Memory B cell (primary cell): ENCODE data around the gene CLNK.
A peak's percentile ranks its signal among the peaks of the same experiment; 100 is the strongest.

ENCODE experiments used
- ATAC-seq: fragments of 150-1000 bp; cut with Tn5 transposase; 2 replicates; pipeline ENCODE4 v1.10.0; 2021; ENCODE audit warnings: low read depth, mild to moderate bottlenecking, moderate library complexity
- DNase-seq, 2 donors: peaks; one replicate each; pipeline ENCODE4 v3.0.0; 2022; ENCODE audit warnings: low spot score in 2 of 2
- H3K27ac Mint-ChIP-seq: one replicate; pipeline ENCODE4 v1.8.0; 2022; ENCODE audit warnings: mild to moderate bottlenecking, moderate library complexity, mixed read lengths
- H3K27me3 Mint-ChIP-seq: one replicate; pipeline ENCODE4 v1.8.0; 2022; ENCODE audit warnings: mixed read lengths
- H3K36me3 Mint-ChIP-seq: one replicate; pipeline ENCODE4 v1.8.0; 2022; ENCODE audit warnings: mild to moderate bottlenecking, mixed read lengths
- H3K4me1 Mint-ChIP-seq: one replicate; pipeline ENCODE4 v1.8.0; 2022; ENCODE audit warnings: mixed read lengths
- H3K4me3 Mint-ChIP-seq: one replicate; pipeline ENCODE4 v1.8.0; 2022; ENCODE audit warnings: mild to moderate bottlenecking, moderate library complexity, mixed read lengths
- H3K9me3 Mint-ChIP-seq: one replicate; pipeline ENCODE4 v1.8.0; 2022; ENCODE audit warnings: mixed read lengths

Gene CLNK

DNA sequence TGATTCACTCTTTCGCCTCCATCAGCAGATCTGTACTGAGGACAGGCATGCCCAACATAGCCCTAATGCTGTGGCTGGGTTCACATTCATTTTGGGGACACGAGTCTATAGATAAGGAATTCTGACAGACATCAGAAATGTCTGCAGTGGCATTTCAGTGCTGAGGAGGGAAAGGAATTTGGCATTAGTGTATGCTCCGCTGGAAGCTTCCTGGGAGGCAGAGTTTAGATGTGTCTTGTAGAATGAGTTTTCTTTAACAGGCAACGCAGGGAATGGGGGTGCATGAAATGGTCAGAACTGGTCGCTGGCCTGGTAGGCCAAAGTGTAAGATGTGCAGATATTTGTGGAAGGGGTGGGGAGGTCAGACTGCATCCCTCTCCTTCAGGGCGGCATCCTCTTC is 183.8 kb downstream of the CLNK start:
- ATAC-seq = no peak
- Mint-ChIP-seq H3K9me3 (peaks cover 2% of the 10 kb centered on the region), H3K4me1 (no peaks in the 10 kb centered on the region), H3K4me3 (no peak overlapping the region), H3K27ac (no peak overlapping the region), H3K36me3 (peaks cover 13% of the 10 kb centered on the region), H3K27me3 (peaks cover 2% of the 10 kb centered on the region)
- DNase-seq = no peak

DNA sequence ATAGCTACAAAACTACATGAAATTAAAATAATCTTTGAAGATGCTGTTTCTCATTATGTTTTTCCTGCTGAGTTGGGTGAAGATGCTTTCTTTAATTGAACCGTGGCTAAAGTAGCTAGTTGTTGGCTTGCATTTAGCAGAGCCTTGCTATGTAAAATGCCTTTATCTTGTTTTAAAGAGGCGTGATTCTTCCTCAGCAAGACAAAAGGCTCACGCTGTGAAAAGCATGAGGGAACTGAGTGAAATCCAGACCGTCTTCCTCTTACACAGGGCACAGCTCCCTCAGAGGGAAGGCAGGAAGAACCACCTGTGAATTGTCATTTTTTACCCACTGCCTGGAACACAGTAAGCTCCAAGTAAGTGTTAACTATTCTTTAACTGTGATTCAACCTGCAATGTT is 188.4 kb downstream of the CLNK start:
- Mint-ChIP-seq H3K27me3 (peaks cover 7% of the 10 kb centered on the region), H3K4me3 (no peak overlapping the region), H3K27ac (no peak overlapping the region), H3K36me3 (peaks cover 8% of the 10 kb centered on the region), H3K4me1 (no peaks in the 10 kb centered on the region), H3K9me3 (no peaks in the 10 kb centered on the region)
- ATAC-seq = no peak
- DNase-seq = no peak

DNA sequence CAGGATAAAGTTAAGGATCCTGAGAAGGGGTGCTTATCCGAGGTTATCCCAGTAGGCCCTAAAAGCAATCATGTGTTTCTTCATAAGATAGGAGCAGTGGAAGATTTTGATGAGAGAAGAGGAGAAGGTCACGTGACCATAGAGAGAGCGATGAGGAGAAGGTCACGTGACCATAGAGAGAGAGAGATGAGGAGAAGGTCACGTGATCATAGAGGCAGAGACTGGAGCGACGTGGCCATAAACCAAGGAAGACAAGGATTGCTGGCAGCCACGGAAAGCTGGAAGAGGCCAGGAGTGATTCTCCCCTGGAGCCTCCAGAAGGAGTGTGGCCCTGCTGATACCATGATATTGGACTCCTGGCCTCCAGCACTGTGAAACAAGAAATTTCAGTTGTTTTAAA is 188.9 kb downstream of the CLNK start:
- Mint-ChIP-seq H3K36me3 (peaks cover 4% of the 10 kb centered on the region), H3K27ac (no peak overlapping the region), H3K4me1 (no peaks in the 10 kb centered on the region), H3K9me3 (no peaks in the 10 kb centered on the region), H3K27me3 (peaks cover 7% of the 10 kb centered on the region), H3K4me3 (no peak overlapping the region)
- ATAC-seq (no peak), DNase-seq (no peak)

DNA sequence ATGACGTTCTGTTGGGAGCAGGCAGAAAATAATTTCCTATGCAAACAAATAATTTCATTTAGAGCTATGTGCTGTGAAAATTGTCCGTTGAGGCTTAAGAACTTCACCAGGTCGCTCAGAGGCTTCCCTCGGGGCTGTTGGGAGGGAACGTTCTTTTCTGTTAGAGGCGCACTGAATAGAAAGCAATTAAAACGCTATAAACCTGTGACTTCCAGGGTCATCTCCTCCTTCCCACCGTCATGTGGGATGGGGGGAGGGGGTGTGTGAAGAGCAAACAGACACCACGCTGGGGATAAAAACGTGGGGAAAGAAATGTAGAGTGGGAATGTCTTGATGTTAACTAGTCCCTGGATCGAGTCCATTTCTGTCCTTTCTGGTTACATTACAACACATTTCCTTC is 192.1 kb downstream of the CLNK start:
- H3K4me3 Mint-ChIP-seq = no peak overlapping the region
- H3K36me3 Mint-ChIP-seq = no peaks in the 10 kb centered on the region

GRCh38 chr4:10491401-10491800 is 193.2 kb downstream of the CLNK start:
- ATAC-seq (no peak), DNase-seq (no peak)
- H3K4me3 Mint-ChIP-seq = no peak overlapping the region
- no peak overlapping the region for H3K27ac Mint-ChIP-seq
- peaks cover 5% of the 10 kb centered on the region for H3K27me3 Mint-ChIP-seq
- no peaks in the 10 kb centered on the region for H3K9me3 Mint-ChIP-seq
- no peaks in the 10 kb centered on the region for H3K4me1 Mint-ChIP-seq
- no peaks in the 10 kb centered on the region for H3K36me3 Mint-ChIP-seq

More for the DNA sequence above, 192.1 kb downstream of the CLNK start:
- H3K9me3 Mint-ChIP-seq = no peaks in the 10 kb centered on the region
- no peak for ATAC-seq
- no peak overlapping the region for H3K27ac Mint-ChIP-seq
- no peaks in the 10 kb centered on the region for H3K4me1 Mint-ChIP-seq
- peaks cover 5% of the 10 kb centered on the region for H3K27me3 Mint-ChIP-seq
- DNase-seq = no peak

DNA sequence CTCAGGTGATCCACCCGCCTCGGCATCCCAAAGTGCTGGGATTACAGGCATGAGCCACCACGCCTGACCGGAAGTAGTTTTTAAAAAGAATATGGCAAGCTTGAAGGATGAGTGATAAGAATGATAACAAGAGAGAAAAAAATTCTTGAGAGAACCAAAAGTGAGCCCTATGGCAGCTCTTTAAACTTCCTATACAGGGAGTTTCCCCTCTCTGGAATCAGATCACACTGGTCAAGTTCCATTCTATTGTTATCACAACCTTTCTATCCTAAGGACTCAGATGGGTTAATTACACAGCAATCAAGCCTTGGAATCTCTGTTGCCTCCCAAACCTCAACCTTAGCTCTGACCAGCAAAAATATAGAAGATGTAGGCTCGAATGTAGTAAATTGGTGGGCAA is 193.6 kb downstream of the CLNK start:
- Mint-ChIP-seq H3K27ac (no peak overlapping the region), H3K4me3 (no peak overlapping the region), H3K27me3 (peaks cover 5% of the 10 kb centered on the region), H3K4me1 (no peaks in the 10 kb centered on the region), H3K36me3 (no peaks in the 10 kb centered on the region), H3K9me3 (no peaks in the 10 kb centered on the region)
- ATAC-seq (no peak), DNase-seq (no peak)

DNA sequence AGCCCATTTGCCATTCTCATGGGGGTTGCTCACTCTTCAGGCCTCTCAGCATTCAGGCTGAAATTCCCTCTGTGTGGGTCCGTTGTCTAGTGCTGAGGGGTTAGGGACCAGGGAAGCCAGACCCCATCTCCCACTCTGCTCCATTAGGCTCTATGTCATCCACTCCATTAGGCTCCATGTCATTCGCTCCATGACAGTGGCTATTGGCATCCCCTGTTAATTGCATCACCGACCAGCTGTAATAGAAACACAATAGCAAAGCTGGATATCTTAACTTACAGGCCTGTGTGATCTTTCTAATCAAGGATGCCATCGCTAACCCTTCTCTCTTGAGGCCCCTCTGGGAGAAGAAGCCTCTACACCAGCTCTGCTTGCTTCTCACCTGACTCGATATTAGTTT is 201.7 kb downstream of the CLNK start:
- H3K36me3 Mint-ChIP-seq = no peaks in the 10 kb centered on the region
- H3K4me3 Mint-ChIP-seq = no peak overlapping the region
- ATAC-seq = no peak
- no peaks in the 10 kb centered on the region for H3K9me3 Mint-ChIP-seq
- DNase-seq = no peak
- no peaks in the 10 kb centered on the region for H3K4me1 Mint-ChIP-seq
- H3K27me3 Mint-ChIP-seq = peaks cover 3% of the 10 kb centered on the region
- no peak overlapping the region for H3K27ac Mint-ChIP-seq

DNA sequence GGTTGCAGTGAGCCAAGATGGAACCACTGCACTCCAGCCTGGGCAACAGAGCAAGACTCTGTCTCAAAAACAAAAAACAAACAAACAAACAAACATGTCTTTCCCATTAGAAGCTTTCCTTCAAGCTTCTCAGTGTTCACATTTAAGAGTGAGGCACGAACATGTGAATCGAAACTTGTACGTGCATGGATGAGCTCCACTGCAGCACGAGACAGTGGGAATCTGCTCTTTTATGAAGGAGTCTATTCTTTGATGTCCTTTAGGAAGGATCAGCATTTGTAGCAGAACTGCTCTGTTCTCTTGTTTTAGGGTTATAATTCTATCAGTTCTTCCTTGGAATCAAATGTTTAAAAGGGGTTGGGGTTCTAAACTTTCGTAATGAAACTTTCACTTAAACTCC is 204.0 kb downstream of the CLNK start:
- no peaks in the 10 kb centered on the region for H3K9me3 Mint-ChIP-seq
- peaks cover 3% of the 10 kb centered on the region for H3K27me3 Mint-ChIP-seq
- H3K4me3 Mint-ChIP-seq = no peak overlapping the region
- H3K27ac Mint-ChIP-seq = no peak overlapping the region
- ATAC-seq (no peak), DNase-seq (no peak)
- peaks cover 3% of the 10 kb centered on the region for H3K4me1 Mint-ChIP-seq
- H3K36me3 Mint-ChIP-seq = no peaks in the 10 kb centered on the region

GRCh38 chr4:10478621-10479020 is 205.9 kb downstream of the CLNK start:
- DNase-seq = no peak
- Mint-ChIP-seq H3K9me3 (no peaks in the 10 kb centered on the region), H3K4me3 (no peak overlapping the region), H3K27ac (no peak overlapping the region), H3K27me3 (peaks cover 6% of the 10 kb centered on the region), H3K36me3 (no peaks in the 10 kb centered on the region), H3K4me1 (peaks cover 3% of the 10 kb centered on the region)
- no peak for ATAC-seq

GRCh38 chr4:10470505-10470904 is 214.1 kb downstream of the CLNK start:
- Mint-ChIP-seq H3K27ac (no peak overlapping the region), H3K4me1 (no peaks in the 10 kb centered on the region), H3K27me3 (peaks cover 7% of the 10 kb centered on the region), H3K4me3 (no peak overlapping the region), H3K36me3 (no peaks in the 10 kb centered on the region), H3K9me3 (no peaks in the 10 kb centered on the region)
- ATAC-seq (no peak), DNase-seq (no peak)

DNA sequence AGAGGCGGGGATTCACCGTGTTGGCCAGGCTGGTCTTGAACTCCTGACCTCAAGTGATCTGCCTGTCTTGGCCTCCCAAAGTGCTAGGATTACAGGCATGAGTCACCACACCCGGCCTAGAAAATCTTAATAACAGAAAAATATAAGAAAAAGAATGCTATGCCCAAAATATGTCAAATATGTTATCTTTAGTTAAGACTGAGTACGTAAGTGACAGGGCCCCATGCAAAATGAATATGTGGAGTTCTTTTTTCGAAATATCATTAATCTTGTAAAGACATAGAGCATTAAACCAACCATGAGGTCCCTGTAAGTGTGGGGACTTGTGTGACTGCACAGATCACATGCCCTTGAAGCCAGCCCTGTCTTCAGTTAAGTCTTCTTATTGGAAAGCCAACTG is 218.4 kb downstream of the CLNK start:
- H3K36me3 Mint-ChIP-seq = peaks cover 5% of the 10 kb centered on the region
- H3K9me3 Mint-ChIP-seq = peaks cover 3% of the 10 kb centered on the region
- ATAC-seq (no peak), DNase-seq (no peak)
- H3K4me3 Mint-ChIP-seq = no peak overlapping the region
- peaks cover 2% of the 10 kb centered on the region for H3K4me1 Mint-ChIP-seq
- H3K27ac Mint-ChIP-seq = no peak overlapping the region
- H3K27me3 Mint-ChIP-seq = peaks cover 20% of the 10 kb centered on the region

- DNase-seq (no peak), ATAC-seq (no peak)
- no peak overlapping the region for H3K4me3 Mint-ChIP-seq
- peaks cover 6% of the 10 kb centered on the region for H3K4me1 Mint-ChIP-seq
- peaks cover 4% of the 10 kb centered on the region for H3K9me3 Mint-ChIP-seq
- peaks cover 28% of the 10 kb centered on the region for H3K27me3 Mint-ChIP-seq
- H3K27ac Mint-ChIP-seq = no peak overlapping the region
- peaks cover 5% of the 10 kb centered on the region for H3K36me3 Mint-ChIP-seq
Observed at GRCh38 chr4:10462876-10463275, 221.7 kb downstream of the CLNK start.

DNA sequence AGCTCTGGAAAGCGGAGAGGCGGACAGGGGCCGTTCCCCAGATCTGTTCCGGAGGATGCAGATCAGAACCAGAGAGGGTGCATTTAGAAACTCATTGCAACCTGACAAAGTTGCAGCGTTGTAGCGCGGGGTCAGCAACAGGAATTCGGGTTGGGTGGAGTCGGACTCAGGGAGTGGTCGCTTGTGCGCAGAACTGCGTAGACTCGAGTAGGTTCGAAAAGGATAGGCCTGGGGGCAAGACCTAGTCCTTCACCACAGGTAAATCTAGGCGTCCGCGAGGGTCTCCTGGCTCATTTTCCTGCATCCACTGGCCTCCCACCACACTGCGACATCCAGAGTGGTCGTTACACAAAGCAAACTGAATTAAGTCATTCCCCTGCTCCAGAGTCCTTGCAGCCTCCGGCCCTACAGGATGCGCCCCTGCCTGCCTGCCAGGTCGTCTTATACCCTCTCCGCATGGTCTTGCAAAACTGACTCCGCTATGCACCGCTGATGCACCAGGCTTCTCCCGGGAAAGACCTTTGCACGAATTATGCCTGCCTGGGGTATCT is 222.6 kb downstream of the CLNK start:
- no peak for ATAC-seq
- Mint-ChIP-seq H3K4me3 (peak overlapping the region; percentile 71), H3K36me3 (peaks cover 5% of the 10 kb centered on the region), H3K4me1 (peaks cover 11% of the 10 kb centered on the region), H3K27ac (no peak overlapping the region), H3K9me3 (peaks cover 4% of the 10 kb centered on the region), H3K27me3 (peaks cover 25% of the 10 kb centered on the region)
- no peak for DNase-seq

DNA sequence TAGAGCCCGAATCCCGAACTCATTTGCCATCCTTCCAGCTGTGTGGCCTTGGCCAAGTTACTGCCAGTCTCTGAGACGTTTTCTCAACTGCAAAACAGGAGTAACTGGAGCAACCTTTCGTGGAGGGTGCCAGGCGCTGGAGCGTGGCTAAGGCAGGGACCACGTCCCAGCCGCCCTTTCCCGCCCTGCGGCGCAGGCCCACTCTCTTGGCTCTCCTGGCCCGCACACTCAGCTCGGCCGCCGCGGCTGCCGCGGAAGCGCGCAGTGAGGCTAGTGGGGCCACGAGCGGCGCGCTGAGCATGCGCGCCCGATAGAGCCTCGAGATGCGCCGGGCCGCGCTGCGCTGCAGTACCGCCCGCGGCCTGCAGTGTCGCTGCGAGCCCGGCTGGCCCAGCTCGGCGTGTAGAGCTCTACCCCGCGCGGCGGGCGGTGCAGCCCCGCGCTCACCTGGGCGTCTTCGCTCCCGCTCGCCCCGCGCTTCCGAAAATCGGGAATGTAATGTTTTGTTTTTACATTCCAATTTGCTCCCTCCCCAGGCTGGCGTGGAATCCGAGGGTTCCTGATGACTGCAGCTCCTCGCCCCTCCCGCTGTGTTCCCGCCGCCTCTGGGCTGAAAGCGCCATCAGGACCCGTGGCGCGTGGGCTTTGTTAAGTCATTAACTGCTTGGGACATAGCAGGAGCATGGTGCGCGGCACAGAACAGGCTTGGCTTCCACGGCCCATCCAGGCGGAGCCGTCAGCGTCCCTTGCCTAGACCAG is 223.3 kb downstream of the CLNK start:
- no peak overlapping the region for H3K27ac Mint-ChIP-seq
- peak overlapping the region; percentile 71 for H3K4me3 Mint-ChIP-seq
- peaks cover 5% of the 10 kb centered on the region for H3K36me3 Mint-ChIP-seq
- ATAC-seq (peak; percentile 67), DNase-seq (peak; percentile 81 to 84)
- H3K4me1 Mint-ChIP-seq = peaks cover 13% of the 10 kb centered on the region
- H3K27me3 Mint-ChIP-seq = peaks cover 25% of the 10 kb centered on the region
- H3K9me3 Mint-ChIP-seq = peaks cover 4% of the 10 kb centered on the region
